GM12891 (cell line): ENCODE data around the gene BEND5.

Source experiments
- DNase-seq: peaks from one replicate; pipeline ENCODE4 v3.0.0; 2011; ENCODE audit warnings: low spot score; ENCODE audit not compliant: insufficient read length
- FAIRE-seq: peaks from 2 replicates; lab custom pipeline; 2011; peaks lifted over from hg19 to GRCh38; lab: Jason Lieb, UNC
- PAX5 ChIP-seq: IDR thresholded peaks from 2 replicates; pipeline ENCODE4 v1.6.1; 2011; ENCODE audit warnings: low read length, moderate library complexity, mild to moderate bottlenecking; ENCODE audit not compliant: insufficient read depth, severe bottlenecking
- POLR2A ChIP-seq: IDR thresholded peaks from 2 replicates; pipeline ENCODE4 v1.6.1; 2011; ENCODE audit warnings: low read depth, low read length, control low read depth
- POLR2AphosphoS5 ChIP-seq: IDR thresholded peaks from 2 replicates; pipeline ENCODE4 v1.6.1; 2011; ENCODE audit warnings: low read depth, low read length, control low read depth
- POU2F2 ChIP-seq: IDR thresholded peaks from 2 replicates; pipeline ENCODE4 v1.6.1; 2011; ENCODE audit warnings: low read depth, mild to moderate bottlenecking, control low read depth, low read length, moderate library complexity
- SPI1 ChIP-seq: IDR thresholded peaks from 2 replicates; pipeline ENCODE4 v1.6.1; 2011; ENCODE audit warnings: low read depth, low read length, control low read depth
- TAF1 ChIP-seq: IDR thresholded peaks from 2 replicates; pipeline ENCODE4 v1.6.1; 2011; ENCODE audit warnings: low read depth, low read length, control low read depth

The BEND5 gene

GRCh38 chr1:48746906-48747305 lies 29.8 kb downstream of the BEND5 start:
- TF ChIP-seq POLR2AphosphoS5 = no peak
- no peak for TF ChIP-seq TAF1
- no peak for TF ChIP-seq POLR2A
- no peak for TF ChIP-seq PAX5
- no peak for TF ChIP-seq POU2F2
- TF ChIP-seq SPI1 = no peak
- FAIRE-seq (no peak), DNase-seq (no peak)

- no peak for TF ChIP-seq POLR2A
- no peak for TF ChIP-seq TAF1
- TF ChIP-seq POU2F2 = no peak
- TF ChIP-seq SPI1 = no peak
- TF ChIP-seq PAX5 = no peak
- no peak for TF ChIP-seq POLR2AphosphoS5
- no peak for FAIRE-seq
- DNase-seq = no peak
Measured at GRCh38 chr1:48744032-48744431, 32.7 kb downstream of the BEND5 start.

- FAIRE-seq (no peak), DNase-seq (no peak)
- TF ChIP-seq SPI1 (no peak), PAX5 (no peak), POLR2A (no peak), POU2F2 (no peak), POLR2AphosphoS5 (no peak), TAF1 (no peak)
Measured at GRCh38 chr1:48743480-48743879, 33.2 kb downstream of the BEND5 start.

- FAIRE-seq = no peak
- no peak for DNase-seq
- no peak for TF ChIP-seq POLR2AphosphoS5
- TF ChIP-seq SPI1 = no peak
- no peak for TF ChIP-seq POU2F2
- no peak for TF ChIP-seq POLR2A
- TF ChIP-seq PAX5 = no peak
- TF ChIP-seq TAF1 = no peak
Measured at GRCh38 chr1:48741380-48741779, 35.3 kb downstream of the BEND5 start.

GRCh38 chr1:48740621-48741020 lies 36.1 kb downstream of the BEND5 start:
- FAIRE-seq (no peak), DNase-seq (no peak)
- TF ChIP-seq POLR2AphosphoS5 = no peak
- TF ChIP-seq PAX5 = no peak
- TF ChIP-seq POU2F2 = no peak
- no peak for TF ChIP-seq SPI1
- no peak for TF ChIP-seq POLR2A
- TF ChIP-seq TAF1 = no peak

GRCh38 chr1:48739091-48739490 lies 37.6 kb downstream of the BEND5 start:
- TF ChIP-seq POLR2AphosphoS5 = no peak
- TF ChIP-seq POU2F2 = no peak
- TF ChIP-seq TAF1 = no peak
- TF ChIP-seq POLR2A = no peak
- no peak for TF ChIP-seq SPI1
- TF ChIP-seq PAX5 = no peak
- FAIRE-seq (no peak), DNase-seq (no peak)

- FAIRE-seq = no peak
- TF ChIP-seq TAF1 (no peak), POU2F2 (no peak), POLR2AphosphoS5 (no peak)
- no peak for DNase-seq
Measured at GRCh38 chr1:48738356-48738755, 38.3 kb downstream of the BEND5 start.

- FAIRE-seq = no peak
- no peak for DNase-seq
- no peak for TF ChIP-seq POLR2A
- no peak for TF ChIP-seq TAF1
- TF ChIP-seq PAX5 = no peak
- no peak for TF ChIP-seq POU2F2
- no peak for TF ChIP-seq SPI1
- TF ChIP-seq POLR2AphosphoS5 = no peak
Measured at GRCh38 chr1:48735796-48736195, 40.9 kb downstream of the BEND5 start.

- FAIRE-seq (no peak), DNase-seq (no peak)
- TF ChIP-seq POLR2AphosphoS5 (no peak), POU2F2 (no peak), SPI1 (no peak), PAX5 (no peak), POLR2A (no peak), TAF1 (no peak)
Measured at GRCh38 chr1:48730164-48730910, 46.4 kb downstream of the BEND5 start.

- DNase-seq (no peak), FAIRE-seq (no peak)
- TF ChIP-seq POLR2AphosphoS5 = no peak
- TF ChIP-seq PAX5 = no peak
- no peak for TF ChIP-seq POLR2A
- TF ChIP-seq SPI1 = no peak
- TF ChIP-seq TAF1 = no peak
- TF ChIP-seq POU2F2 = no peak
Measured at GRCh38 chr1:48728584-48728983, 48.1 kb downstream of the BEND5 start.
